ENCODE results near the gene FRMD3.

The FRMD3 gene

DNA sequence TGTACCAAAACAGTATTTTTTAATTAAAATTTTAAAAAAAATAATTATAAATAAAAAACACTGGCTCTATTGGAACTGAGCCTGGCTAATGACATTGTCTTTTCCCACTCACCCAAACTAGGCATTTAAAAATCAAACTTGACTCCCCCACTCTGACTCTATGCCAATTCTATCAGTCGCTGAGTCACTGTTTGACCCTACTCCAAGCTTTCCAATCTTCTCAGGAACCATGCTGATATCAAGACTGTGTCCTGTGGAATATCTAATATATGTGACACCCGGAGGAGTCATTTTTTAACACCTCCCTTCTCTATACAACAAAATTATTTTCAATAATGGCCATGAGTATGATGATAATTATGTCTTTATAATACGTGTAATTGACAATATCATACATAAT is 303.7 kb downstream of the FRMD3 start:
- no peak for DNase-seq (ENCODE audit: low spot score)

DNA sequence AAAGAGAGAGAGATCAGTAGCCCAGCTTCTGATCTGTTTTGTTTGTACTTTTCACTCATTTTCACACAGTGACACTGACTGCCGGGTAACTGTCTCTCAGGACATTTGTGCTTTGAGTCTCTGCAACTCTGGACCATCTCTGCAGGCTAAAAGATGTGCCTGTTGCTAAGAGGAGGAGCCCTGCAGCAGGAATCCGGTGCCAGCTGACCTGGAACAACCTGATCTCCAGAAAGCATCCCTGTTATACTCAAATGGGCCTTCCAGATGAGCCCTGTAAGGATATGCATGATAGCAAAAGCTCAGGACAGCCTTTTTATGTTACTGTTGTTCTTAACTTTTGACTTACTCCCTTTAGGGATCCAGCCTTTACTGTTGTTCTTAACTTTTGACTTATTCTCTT is 304.6 kb downstream of the FRMD3 start:
- DNase-seq (ENCODE audit: low spot score): no peak

DNA sequence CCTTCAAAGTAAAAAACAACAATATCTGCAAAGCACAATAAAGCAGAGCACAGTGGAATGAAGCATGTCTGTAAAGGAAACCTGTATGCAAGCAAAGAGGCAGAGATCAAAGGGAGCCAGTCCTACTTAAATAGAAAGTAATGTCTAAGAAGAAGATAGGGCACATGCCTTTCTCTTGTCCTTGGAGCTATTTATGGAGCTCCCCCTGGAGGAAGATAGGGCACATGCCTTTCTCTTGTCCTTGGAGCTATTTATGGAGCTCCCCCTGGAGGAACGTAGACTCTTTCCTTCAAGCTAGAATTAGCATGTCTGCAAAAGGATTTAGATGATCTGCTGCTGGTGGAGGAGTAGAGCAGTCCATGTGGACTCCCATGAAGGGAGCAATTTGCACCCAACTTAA is 307.2 kb downstream of the FRMD3 start:
- DNase-seq (ENCODE audit: low spot score): no peak

DNA sequence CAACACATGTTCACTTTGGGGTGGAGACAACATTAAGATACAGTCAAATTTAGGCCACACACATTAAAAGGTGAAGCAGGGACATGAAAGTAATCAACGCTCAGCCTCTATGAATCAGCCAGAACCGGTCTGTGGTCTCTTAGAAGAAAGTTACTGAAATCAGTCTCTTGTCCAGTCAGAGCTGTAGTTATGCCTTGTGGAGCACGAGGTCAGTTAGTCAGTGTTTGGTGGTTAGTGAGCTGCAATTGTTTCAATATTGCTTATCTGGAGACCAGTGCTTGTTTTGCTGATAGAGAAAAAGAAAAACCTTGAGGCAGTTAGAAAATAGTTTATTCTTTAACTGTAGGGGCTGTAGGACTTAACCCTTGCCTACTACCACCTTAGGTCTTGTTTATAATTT is 317.5 kb downstream of the FRMD3 start:
- peak; percentile 48 for DNase-seq (ENCODE audit: low spot score)

DNA sequence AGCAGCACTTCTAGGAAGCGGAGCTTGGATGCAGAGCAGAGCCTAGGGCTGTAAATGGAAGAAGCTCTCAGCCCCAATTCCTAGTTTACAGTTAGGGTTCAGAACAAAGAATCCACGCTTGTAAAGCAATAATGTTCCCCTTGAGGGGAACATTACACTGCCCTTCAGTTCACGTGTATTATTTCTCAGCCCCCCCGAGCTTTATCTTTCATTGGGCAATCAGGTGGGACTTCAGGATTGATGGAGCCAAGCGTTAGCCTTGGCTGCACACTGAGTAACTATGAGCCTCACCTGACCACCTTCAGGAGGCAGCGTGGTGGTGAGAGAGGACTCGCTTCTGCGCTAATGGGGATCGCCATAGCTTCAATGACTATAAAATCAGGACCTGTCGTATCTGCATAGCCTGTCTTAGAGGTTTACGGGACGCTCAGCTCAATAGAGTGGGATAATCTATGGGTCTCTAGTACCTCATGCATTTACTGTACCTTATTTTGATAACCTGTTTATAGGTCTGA is 318.2 kb downstream of the FRMD3 start:
- DNase-seq (ENCODE audit: low spot score): no peak

DNA sequence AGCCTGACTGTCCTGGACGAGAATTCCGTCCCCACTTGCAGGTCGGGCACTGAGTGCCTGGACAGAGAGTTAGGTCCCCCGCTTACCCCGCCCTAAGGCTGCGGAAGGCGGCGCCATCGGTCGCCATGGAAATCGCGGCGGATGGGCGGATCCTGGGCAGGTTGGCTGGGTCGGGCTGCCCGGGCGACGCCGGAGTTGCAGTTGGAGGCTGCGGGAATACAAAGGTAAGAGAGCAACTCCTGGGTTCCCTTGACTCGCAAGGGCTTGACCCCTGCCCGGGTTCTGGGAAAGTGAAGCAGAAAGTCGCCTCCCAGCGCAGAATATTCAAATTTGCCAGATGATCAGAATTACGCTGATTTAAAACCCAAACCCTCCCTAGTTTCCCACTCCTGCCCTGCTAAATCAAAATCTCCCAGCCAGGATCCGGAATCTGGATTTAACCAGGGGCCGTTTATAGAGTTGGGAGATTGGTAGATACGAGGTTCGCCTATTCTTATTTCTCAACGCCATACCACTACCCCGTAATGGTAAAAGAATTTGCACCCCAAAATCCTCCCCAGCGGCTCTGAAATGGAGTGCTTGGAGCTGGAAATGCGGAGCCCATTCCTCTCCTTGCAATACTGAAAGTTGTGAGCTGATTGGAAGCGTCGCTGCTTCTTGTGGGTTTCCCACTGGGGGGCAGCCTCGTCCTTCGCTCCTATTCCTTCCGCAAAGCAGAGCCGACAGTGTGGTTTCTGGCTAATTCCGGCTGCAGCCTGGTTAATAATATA is 318.9 kb downstream of the FRMD3 start:
- DNase-seq (ENCODE audit: low spot score): peak; percentile 82

DNA sequence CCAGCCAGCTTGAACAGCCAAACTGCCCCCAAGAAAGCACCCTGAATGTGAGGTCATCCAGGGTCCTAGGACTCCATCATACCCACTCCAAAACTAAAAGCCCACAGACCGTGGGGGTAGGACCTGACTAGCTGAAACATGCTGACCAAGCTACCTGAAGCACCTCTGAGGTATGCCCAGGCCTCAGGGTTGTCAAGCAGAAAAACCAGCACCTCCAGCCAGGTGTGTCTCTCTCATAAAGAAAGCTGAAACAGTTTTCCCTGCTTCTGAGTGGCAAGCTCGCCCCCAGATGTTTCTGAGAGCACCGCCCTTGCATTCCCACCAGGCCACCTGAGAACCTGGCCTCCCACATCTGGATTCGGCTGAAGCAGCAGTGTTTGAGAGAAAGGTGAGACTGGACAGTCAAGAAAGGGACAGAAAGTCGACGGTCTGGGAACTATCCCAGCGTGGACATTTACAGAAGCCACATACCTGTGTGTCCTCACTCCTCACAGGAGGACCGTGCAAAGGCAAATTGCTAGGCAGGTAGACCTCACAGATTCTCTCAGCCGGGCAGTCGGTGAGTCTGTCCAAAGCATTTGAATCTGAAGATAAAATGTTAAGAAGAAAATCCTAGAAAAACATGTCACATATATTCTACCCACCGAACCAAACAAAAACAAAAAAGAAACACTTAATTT is 319.6 kb downstream of the FRMD3 start:
- no peak for DNase-seq (ENCODE audit: low spot score)

DNA sequence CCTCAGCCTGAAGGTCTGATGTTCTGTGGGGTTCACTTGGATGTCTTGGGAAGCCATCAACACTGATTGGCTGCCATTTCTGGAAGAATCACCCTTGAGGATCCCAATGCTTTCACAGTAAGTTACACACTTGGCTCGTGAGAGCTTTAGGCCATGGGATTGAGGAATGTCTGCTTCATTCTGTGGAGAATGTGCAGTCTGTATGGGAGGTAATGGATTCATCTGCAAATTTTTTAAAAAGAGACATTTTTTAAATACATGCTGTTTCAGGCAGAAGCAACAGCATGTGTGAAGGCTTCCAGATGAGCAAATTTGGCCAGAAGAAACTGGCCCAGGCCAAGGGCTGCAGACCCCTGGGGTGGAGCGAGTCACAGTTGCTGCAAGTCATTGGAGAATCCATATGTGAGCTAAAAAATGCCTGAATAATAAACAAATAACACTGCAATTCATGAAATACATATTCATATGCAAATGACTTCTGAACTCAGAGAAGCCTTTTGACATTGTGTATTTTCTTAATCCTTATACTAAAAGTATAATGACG is 328.9 kb downstream of the FRMD3 start:
- DNase-seq (ENCODE audit: low spot score): no peak

DNA sequence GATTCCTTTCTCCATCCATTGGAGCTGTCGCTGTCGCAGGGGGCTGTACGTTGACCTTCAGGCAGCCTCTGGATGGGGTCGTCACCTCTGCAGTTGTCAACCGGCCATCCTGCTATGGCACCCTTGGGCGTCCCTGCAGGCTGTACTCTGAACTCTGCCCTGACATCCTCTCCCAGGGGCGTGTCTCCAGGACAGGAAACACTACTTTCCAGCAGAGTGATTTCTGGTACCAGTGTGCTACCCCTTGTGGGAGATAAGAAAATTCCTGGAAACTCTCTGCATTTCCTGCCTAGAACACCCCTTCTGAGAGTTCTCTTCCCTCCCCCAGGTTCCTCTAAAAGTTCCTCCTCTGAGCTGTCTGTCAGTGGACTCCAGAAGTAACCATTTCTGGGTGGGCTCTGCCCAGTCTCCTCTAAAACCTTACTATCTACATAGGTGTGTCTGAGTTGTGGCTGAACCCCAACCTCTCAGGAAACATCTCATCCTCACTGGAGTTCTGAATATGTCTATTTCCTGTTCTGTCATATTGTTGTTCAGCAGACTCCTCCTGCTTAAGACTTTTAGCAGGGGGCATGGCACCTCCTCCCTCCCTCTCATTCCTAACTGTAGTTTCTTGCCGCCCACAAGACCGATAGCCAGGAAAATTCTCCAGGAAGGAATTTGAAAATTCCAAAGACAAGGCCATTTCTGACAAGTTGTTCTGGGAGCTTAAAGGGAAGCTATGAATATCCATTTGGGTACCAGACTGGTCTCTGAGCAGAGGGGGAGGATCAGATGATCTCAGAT is 329.9 kb downstream of the FRMD3 start:
- no peak for DNase-seq (ENCODE audit: low spot score)

DNA sequence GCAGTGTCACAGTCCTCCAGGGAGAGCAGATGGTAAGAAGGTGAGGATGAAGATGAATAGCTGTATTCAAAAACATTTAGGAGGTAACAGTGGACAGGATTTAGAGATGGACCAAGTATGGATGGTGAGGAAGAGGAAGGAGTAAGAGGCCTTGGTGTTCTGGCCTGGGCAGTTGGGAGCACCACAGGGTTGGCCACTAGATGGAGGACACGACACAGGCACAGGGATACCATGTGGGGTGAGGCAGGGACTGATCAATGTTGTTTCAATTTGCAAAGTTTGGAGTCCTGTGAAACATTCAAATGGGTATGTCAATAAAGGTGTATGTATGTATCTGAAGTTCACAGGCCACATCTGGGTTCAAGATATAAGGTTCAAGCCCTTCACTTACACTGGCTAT is 334.2 kb downstream of the FRMD3 start:
- no peak for DNase-seq (ENCODE audit: low spot score)

DNA sequence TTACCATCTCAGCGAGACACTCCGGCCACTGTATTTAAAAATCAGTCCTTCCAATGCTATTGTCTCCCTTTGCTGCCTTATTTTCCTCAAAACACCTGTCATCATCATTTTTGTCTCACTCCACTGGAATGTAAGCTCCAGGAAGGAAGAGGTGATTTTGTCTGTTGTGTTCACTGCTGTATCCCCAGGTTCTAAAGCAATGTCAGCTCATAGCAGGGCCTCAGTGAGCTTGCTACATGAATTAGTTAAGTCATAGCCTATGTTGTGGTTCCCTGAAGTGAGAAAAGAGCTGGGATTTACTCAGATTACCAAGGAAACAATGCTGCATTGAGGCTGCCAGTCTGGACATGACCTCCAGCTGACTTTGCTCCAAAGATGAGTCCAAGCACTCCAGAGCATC is 337.7 kb downstream of the FRMD3 start:
- no peak for DNase-seq (ENCODE audit: low spot score)

DNA sequence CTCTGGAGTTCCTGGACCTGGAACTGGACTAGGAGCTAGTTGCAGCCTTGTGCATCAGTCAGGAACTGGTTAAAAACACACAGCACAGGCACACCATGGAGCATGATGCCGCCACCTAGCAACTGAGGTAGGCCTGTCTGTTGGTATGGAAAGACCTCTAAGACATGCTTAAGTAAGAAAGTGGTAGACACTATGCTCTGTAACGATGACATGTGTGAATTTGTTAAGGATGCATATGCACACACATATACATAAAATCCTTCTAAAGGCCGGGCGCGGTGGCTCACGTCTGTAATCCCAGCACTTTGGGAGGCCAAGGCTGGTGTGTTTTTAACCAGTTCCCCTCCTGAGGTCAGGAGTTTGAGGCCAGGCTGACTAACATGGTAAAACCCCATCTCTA is 338.4 kb downstream of the FRMD3 start:
- no peak for DNase-seq (ENCODE audit: low spot score)

DNA sequence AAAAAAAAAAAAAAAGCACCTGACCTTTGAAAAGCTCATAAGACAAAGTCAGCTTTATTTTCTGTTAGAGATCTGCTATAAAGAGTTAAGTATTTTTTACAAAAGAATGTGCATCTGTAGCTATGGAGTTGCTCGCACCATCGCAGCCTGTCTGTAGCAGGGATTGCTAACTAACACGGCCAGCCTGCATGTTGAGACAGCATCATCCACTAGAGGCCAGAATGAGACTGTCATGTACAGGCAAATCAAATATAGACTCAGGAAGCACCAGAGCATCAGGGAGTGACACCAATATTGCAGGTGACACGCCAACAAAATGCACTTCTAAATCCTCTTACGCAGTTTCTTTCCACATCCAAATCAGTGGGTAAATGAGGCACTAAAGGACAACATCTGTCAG is 339.0 kb downstream of the FRMD3 start:
- peak; percentile 71 for DNase-seq (ENCODE audit: low spot score)

DNA sequence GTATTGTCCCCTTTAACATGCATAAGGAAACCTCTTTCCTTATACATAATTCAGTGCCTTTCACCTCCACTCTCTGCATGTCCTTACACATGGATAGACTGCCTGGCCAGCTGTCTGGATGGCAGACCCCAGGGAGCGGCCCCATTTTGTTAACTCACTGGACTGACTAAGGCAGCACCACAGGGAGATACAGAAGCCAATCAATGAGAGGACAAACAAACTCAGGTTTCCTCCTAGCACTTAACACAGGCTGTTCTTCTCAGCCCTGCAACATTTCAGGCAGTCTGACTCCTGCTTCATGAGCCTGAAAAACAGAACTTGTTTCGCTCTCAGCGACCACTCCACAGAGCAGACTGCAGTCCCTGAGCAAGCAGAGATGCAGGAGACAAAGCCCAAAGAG is 339.8 kb downstream of the FRMD3 start:
- DNase-seq (ENCODE audit: low spot score): no peak

DNA sequence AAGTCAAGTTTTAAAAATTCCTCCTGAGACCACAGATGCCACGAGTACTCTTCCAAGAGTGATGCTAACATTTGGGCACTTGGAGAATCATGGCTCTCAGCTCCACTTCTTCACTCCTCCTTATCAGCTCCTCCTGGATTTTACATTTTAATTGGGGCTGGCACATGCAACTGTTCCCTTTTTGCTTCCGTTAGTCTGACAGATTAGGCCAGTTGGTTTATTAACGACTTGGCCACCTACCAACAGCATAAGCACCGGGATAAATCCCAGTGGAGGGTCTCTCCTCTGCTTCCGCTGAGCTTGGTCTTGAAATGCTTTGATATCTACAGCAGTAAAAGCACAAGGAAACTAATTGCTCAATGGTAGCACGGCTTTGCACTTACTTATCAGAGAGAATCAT is 340.6 kb downstream of the FRMD3 start:
- no peak for DNase-seq (ENCODE audit: low spot score)

DNA sequence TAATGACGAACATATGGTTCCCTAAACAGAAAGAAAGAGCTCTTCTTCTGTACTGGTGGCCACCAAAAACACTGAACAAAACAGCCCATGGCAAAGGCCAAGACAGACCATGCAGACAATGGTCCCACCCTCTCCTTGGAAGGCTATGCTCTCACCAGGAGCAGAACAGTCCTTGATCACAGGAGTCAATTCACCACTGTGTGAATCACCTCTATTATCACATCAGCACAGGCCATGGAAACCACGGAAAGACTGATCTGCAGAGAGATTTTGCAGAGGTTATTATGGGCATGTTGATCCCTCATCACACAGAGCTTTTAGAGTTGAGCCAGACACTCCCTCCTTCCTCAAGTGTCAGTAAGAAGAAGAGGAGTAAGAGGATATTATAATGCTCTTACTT is 341.3 kb downstream of the FRMD3 start:
- no peak for DNase-seq (ENCODE audit: low spot score)

Measured in AG20443 (cell line).